ENCODE measurements around the gene GPR35.

DNA sequence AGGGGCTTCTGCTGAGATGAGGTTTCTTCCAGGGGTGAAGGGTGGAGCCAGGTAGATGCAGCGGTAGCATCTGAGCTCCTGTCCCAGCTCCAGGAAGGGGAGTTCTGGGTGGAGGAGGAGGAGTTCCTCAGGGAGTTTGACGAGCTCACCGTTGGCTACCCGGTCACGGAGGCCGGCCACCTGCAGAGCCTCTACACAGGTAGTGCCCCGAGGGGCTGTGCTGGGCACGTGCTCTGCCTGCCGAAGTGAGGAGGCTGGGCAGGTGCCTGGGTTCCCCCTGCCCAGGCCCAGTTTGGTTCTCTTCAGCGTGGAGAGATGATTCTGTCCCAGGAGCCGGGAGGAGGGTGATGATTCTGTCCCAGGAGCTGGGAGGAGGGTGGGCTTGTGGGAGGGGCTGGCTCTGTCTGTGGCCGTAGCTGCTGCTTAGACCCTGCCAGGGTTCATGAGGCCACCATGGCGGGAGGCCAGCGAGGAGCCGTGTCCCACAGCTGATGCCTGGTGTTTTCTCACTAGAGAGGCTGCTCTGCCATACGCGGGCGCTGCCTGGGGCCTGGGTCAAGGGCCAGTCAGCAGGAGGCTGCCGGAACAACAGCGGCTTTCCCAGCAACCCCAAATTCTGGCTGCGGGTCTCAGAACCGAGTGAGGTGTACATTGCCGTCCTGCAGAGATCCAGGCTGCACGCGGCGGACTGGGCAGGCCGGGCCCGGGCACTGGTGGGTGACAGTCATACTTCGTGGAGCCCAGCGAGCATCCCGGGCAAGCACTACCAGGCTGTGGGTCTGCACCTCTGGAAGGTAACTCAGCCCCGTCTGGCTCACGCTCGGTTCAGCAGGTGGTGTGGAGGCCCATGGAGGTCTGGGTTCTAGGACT, 30.5 kb upstream of the GPR35 start:
- TF ChIP-seq CTCF (IDR thresholded peaks at IDR 0.05) (no peak), POLR2A (IDR thresholded peaks at IDR 0.05) (no peak)

All from heart left ventricle (tissue), 13 donors.